Measurements from ENCODE around the gene CTDP1.

CTDP1 gene

GRCh38 chr18:79801217-79801616, 121.6 kb downstream of the CTDP1 start:
- H3K4me2 ChIP-seq (ENCODE audit: low read length, poor library complexity, severe bottlenecking): no peak overlapping the region
- H2BK12ac ChIP-seq (ENCODE audit: low read length in 2 of 2): no peak overlapping the region
- 90% methylated on average over 13 of the region's 13 CpGs for WGBS
- H3K18ac ChIP-seq (ENCODE audit: low read depth in 1 of 2, low read length in 2 of 2): no peak overlapping the region
- H3K4me1 ChIP-seq (ENCODE audit: control insufficient read depth, insufficient read depth, low read depth, low read length): peaks cover 12% of the 10 kb centered on the region
- no peak overlapping the region for H2BK120ac ChIP-seq (ENCODE audit: low read depth, low read length)
- no peak overlapping the region for H3K4me3 ChIP-seq (ENCODE audit: insufficient read depth in 1 of 2, low read depth in 1 of 2, low read length in 2 of 2)
- peaks cover 38 to 59% of the 10 kb centered on the region in 2 experiments for H3K27me3 ChIP-seq (ENCODE audit: control insufficient read depth in 1 of 2, insufficient read depth in 1 of 2, low read length in 2 of 2)
- H3K4ac ChIP-seq (ENCODE audit: low read depth in 1 of 2, low read length in 2 of 2): no peak overlapping the region
- no peak overlapping the region for H3K14ac ChIP-seq (ENCODE audit: low read length in 2 of 2)
- H2BK15ac ChIP-seq (ENCODE audit: low read depth, poor library complexity, severe bottlenecking): no peak overlapping the region
- H3K79me1 ChIP-seq (replicated peaks; ENCODE audit: low read length, poor library complexity, severe bottlenecking): no peaks in the 10 kb centered on the region
- no peaks in the 10 kb centered on the region for H3K36me3 ChIP-seq (ENCODE audit: control insufficient read depth in 1 of 2, insufficient read depth in 2 of 2, low read depth in 1 of 2, low read length in 2 of 2)
- H2AFZ ChIP-seq (ENCODE audit: low read depth, low read length): no peak overlapping the region
- no peak overlapping the region for H3K27ac ChIP-seq (ENCODE audit: low read length, poor library complexity, severe bottlenecking)
- H3K23ac ChIP-seq (ENCODE audit: low read length in 2 of 2): no peak overlapping the region
- H4K91ac ChIP-seq (ENCODE audit: low read length): no peak overlapping the region
- no peak overlapping the region for H4K8ac ChIP-seq (ENCODE audit: low read length)
- no peak for DNase-seq
- H2BK5ac ChIP-seq (ENCODE audit: low read depth, low read length, poor library complexity, severe bottlenecking): no peak overlapping the region
- no peaks in the 10 kb centered on the region for H3K9me3 ChIP-seq (ENCODE audit: control insufficient read depth, low read length)
- H3K9ac ChIP-seq (ENCODE audit: low read length): no peak overlapping the region
- H2AK5ac ChIP-seq (ENCODE audit: low read length, severe bottlenecking): no peak overlapping the region

GRCh38 chr18:79801641-79802040, 122.0 kb downstream of the CTDP1 start:
- WGBS: 83% methylated on average over 9 of the region's 9 CpGs
- Histone ChIP-seq H3K4me3 (ENCODE audit: insufficient read depth in 1 of 2, low read depth in 1 of 2, low read length in 2 of 2) (no peak overlapping the region), H2BK120ac (ENCODE audit: low read depth, low read length) (no peak overlapping the region), H4K91ac (ENCODE audit: low read length) (no peak overlapping the region), H2BK12ac (ENCODE audit: low read length in 2 of 2) (no peak overlapping the region), H2BK15ac (ENCODE audit: low read depth, poor library complexity, severe bottlenecking) (no peak overlapping the region), H3K14ac (ENCODE audit: low read length in 2 of 2) (no peak overlapping the region), H3K27ac (ENCODE audit: low read length, poor library complexity, severe bottlenecking) (no peak overlapping the region), H2AFZ (ENCODE audit: low read depth, low read length) (no peak overlapping the region), H3K4ac (ENCODE audit: low read depth in 1 of 2, low read length in 2 of 2) (no peak overlapping the region), H3K9me3 (ENCODE audit: control insufficient read depth, low read length) (no peaks in the 10 kb centered on the region), H2AK5ac (ENCODE audit: low read length, severe bottlenecking) (no peak overlapping the region), H3K18ac (ENCODE audit: low read depth in 1 of 2, low read length in 2 of 2) (no peak overlapping the region), H3K9ac (ENCODE audit: low read length) (no peak overlapping the region), H3K4me2 (ENCODE audit: low read length, poor library complexity, severe bottlenecking) (no peak overlapping the region), H3K79me1 (replicated peaks; ENCODE audit: low read length, poor library complexity, severe bottlenecking) (no peaks in the 10 kb centered on the region), H3K27me3 (ENCODE audit: control insufficient read depth in 1 of 2, insufficient read depth in 1 of 2, low read length in 2 of 2) (peaks cover 34 to 55% of the 10 kb centered on the region in 2 experiments), H3K23ac (ENCODE audit: low read length in 2 of 2) (no peak overlapping the region), H3K36me3 (ENCODE audit: control insufficient read depth in 1 of 2, insufficient read depth in 2 of 2, low read depth in 1 of 2, low read length in 2 of 2) (no peaks in the 10 kb centered on the region), H2BK5ac (ENCODE audit: low read depth, low read length, poor library complexity, severe bottlenecking) (no peak overlapping the region), H3K4me1 (ENCODE audit: control insufficient read depth, insufficient read depth, low read depth, low read length) (peaks cover 12% of the 10 kb centered on the region), H4K8ac (ENCODE audit: low read length) (no peak overlapping the region)
- no peak for DNase-seq

DNA sequence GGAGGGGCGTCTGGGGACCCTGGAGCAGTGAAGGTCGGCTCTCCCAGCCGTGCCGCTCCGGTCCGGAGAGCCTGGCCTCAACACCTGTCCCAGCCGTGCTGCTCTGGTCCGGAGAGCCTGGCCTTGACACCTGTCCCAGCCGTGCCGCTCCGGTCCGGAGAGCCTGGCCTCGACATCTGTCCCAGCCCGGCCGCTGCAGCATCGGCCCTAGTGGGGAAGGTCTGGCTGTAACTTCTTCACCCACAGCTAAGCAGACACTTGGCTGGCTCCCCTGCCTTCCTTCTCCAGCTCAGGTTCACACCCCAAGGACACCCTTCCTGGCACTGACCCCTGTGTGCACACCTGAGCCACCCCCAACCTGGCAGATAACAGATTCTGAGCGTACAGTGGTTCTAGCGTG, 122.7 kb downstream of the CTDP1 start:
- H3K4ac ChIP-seq (ENCODE audit: low read depth in 1 of 2, low read length in 2 of 2): no peak overlapping the region

DNA sequence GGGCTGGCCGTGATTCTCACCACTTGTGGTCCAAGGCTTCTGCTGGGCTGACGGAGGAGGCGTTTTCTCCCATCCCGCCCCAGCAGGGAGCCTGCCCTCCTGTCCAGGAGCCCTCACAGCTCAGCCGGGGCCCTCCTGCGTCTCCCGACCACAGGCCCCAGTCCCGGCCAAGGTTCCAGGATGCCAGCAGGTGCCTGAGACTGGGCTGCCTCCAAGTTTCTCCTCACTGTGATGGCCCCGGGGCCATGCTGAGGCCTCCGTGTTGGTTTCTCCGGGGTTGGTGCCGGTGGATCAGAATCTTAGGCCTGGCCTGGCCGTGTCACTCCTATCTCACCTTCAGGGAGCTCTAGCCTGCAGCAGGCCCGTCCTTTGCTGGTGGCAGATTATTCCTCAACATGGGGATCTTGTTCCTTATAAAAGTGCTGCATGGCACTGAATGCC, 124.0 kb downstream of the CTDP1 start:
- Histone ChIP-seq H3K79me1 (replicated peaks; ENCODE audit: low read length, poor library complexity, severe bottlenecking) (no peaks in the 10 kb centered on the region), H3K18ac (ENCODE audit: low read depth in 1 of 2, low read length in 2 of 2) (no peak overlapping the region), H3K14ac (ENCODE audit: low read length in 2 of 2) (no peak overlapping the region), H4K8ac (ENCODE audit: low read length) (no peak overlapping the region), H3K27me3 (ENCODE audit: control insufficient read depth in 1 of 2, insufficient read depth in 1 of 2, low read length in 2 of 2) (peaks cover 22 to 41% of the 10 kb centered on the region in 2 experiments), H2BK5ac (ENCODE audit: low read depth, low read length, poor library complexity, severe bottlenecking) (no peak overlapping the region), H3K23ac (ENCODE audit: low read length in 2 of 2) (no peak overlapping the region), H3K4me2 (ENCODE audit: low read length, poor library complexity, severe bottlenecking) (no peak overlapping the region), H3K9me3 (ENCODE audit: control insufficient read depth, low read length) (no peaks in the 10 kb centered on the region), H2BK15ac (ENCODE audit: low read depth, poor library complexity, severe bottlenecking) (no peak overlapping the region), H3K36me3 (ENCODE audit: control insufficient read depth in 1 of 2, insufficient read depth in 2 of 2, low read depth in 1 of 2, low read length in 2 of 2) (no peaks in the 10 kb centered on the region), H2BK120ac (ENCODE audit: low read depth, low read length) (no peak overlapping the region), H3K27ac (ENCODE audit: low read length, poor library complexity, severe bottlenecking) (no peak overlapping the region), H2AFZ (ENCODE audit: low read depth, low read length) (no peak overlapping the region), H3K9ac (ENCODE audit: low read length) (no peak overlapping the region), H3K4me1 (ENCODE audit: control insufficient read depth, insufficient read depth, low read depth, low read length) (peaks cover 2% of the 10 kb centered on the region), H2AK5ac (ENCODE audit: low read length, severe bottlenecking) (no peak overlapping the region), H4K91ac (ENCODE audit: low read length) (no peak overlapping the region), H3K4ac (ENCODE audit: low read depth in 1 of 2, low read length in 2 of 2) (no peak overlapping the region), H2BK12ac (ENCODE audit: low read length in 2 of 2) (no peak overlapping the region), H3K4me3 (ENCODE audit: insufficient read depth in 1 of 2, low read depth in 1 of 2, low read length in 2 of 2) (no peak overlapping the region)
- no peak for DNase-seq
- 83% methylated on average over 14 of the region's 14 CpGs for WGBS

More for the DNA sequence above, 122.7 kb downstream of the CTDP1 start:
- H3K4me2 ChIP-seq (ENCODE audit: low read length, poor library complexity, severe bottlenecking): no peak overlapping the region
- H3K18ac ChIP-seq (ENCODE audit: low read depth in 1 of 2, low read length in 2 of 2): no peak overlapping the region
- H2AFZ ChIP-seq (ENCODE audit: low read depth, low read length): no peak overlapping the region
- DNase-seq: no peak
- no peak overlapping the region for H2BK5ac ChIP-seq (ENCODE audit: low read depth, low read length, poor library complexity, severe bottlenecking)
- H4K91ac ChIP-seq (ENCODE audit: low read length): no peak overlapping the region
- H3K14ac ChIP-seq (ENCODE audit: low read length in 2 of 2): no peak overlapping the region
- no peak overlapping the region for H3K27ac ChIP-seq (ENCODE audit: low read length, poor library complexity, severe bottlenecking)
- H3K9me3 ChIP-seq (ENCODE audit: control insufficient read depth, low read length): no peaks in the 10 kb centered on the region
- H3K4me3 ChIP-seq (ENCODE audit: insufficient read depth in 1 of 2, low read depth in 1 of 2, low read length in 2 of 2): no peak overlapping the region
- 91% methylated on average over 18 of the region's 18 CpGs for WGBS
- H3K23ac ChIP-seq (ENCODE audit: low read length in 2 of 2): no peak overlapping the region
- no peak overlapping the region for H4K8ac ChIP-seq (ENCODE audit: low read length)
- H2BK15ac ChIP-seq (ENCODE audit: low read depth, poor library complexity, severe bottlenecking): no peak overlapping the region
- H3K79me1 ChIP-seq (replicated peaks; ENCODE audit: low read length, poor library complexity, severe bottlenecking): no peaks in the 10 kb centered on the region
- H3K27me3 ChIP-seq (ENCODE audit: control insufficient read depth in 1 of 2, insufficient read depth in 1 of 2, low read length in 2 of 2): peaks cover 27 to 49% of the 10 kb centered on the region in 2 experiments
- no peak overlapping the region for H2AK5ac ChIP-seq (ENCODE audit: low read length, severe bottlenecking)
- no peak overlapping the region for H3K9ac ChIP-seq (ENCODE audit: low read length)
- H3K4me1 ChIP-seq (ENCODE audit: control insufficient read depth, insufficient read depth, low read depth, low read length): peaks cover 12% of the 10 kb centered on the region
- no peaks in the 10 kb centered on the region for H3K36me3 ChIP-seq (ENCODE audit: control insufficient read depth in 1 of 2, insufficient read depth in 2 of 2, low read depth in 1 of 2, low read length in 2 of 2)
- H2BK120ac ChIP-seq (ENCODE audit: low read depth, low read length): no peak overlapping the region
- no peak overlapping the region for H2BK12ac ChIP-seq (ENCODE audit: low read length in 2 of 2)

Measured in mesenchymal stem cell (in vitro differentiated cells and primary cell).